Measurements from ENCODE around the gene CDH4. TPM values are rescaled to one million over a fixed set of nuclear protein-coding genes. Genes with fewer than 3 reads are reported as not detected.

Gene CDH4
- total and polyA plus RNA-seq, 2 donors from 2014 or later, result 1.1 TPM; not detected in 1

GRCh38 chr20:61738601-61739069 lies 486.6 kb downstream of the CDH4 start:
- no peaks in the 10 kb centered on the region for H3K9me3 ChIP-seq (ENCODE audit: control insufficient read depth in 2 of 3, insufficient read depth in 1 of 3, low read length in 3 of 3)
- TF ChIP-seq CTCF (IDR thresholded peaks at IDR 0.05; ENCODE audit: borderline replicate concordance, extremely low read depth, insufficient read depth), result no peak
- no peaks in the 10 kb centered on the region for H3K27me3 ChIP-seq (ENCODE audit: control insufficient read depth, insufficient read depth, low read length)
- H3K36me3 ChIP-seq (ENCODE audit: control insufficient read depth in 2 of 3, insufficient read depth in 3 of 3, low read length in 3 of 3), result no peaks in the 10 kb centered on the region
- intact Hi-C loops (cut with DNase I), result no loop called here
- H3K9ac ChIP-seq (ENCODE audit: low read length in 3 of 3), result no peak overlapping the region
- no peaks in the 10 kb centered on the region for H3K4me1 ChIP-seq (ENCODE audit: control insufficient read depth in 2 of 3, insufficient read depth in 2 of 3, low read depth in 1 of 3, low read length in 3 of 3)
- DNase-seq (peak in 1 of 5 donors; percentile 61), FAIRE-seq (no peak)
- no peak overlapping the region for H3K4me3 ChIP-seq (ENCODE audit: low read length in 3 of 3)
- H3K27ac ChIP-seq (ENCODE audit: low read depth in 2 of 2, low read length in 2 of 2), result no peak overlapping the region

- TF ChIP-seq CTCF (IDR thresholded peaks at IDR 0.05; ENCODE audit: borderline replicate concordance, extremely low read depth, insufficient read depth), result no peak
- intact Hi-C loops (cut with DNase I), result no loop called here
- H3K36me3 ChIP-seq (ENCODE audit: control insufficient read depth in 2 of 3, insufficient read depth in 3 of 3, low read length in 3 of 3), result no peaks in the 10 kb centered on the region
- no peaks in the 10 kb centered on the region for H3K27me3 ChIP-seq (ENCODE audit: control insufficient read depth, insufficient read depth, low read length)
- FAIRE-seq (no peak), DNase-seq (peak in 1 of 5 donors; percentile 38)
- no peak overlapping the region for H3K9ac ChIP-seq (ENCODE audit: low read length in 3 of 3)
- H3K27ac ChIP-seq (ENCODE audit: low read depth in 2 of 2, low read length in 2 of 2), result no peak overlapping the region
- no peaks in the 10 kb centered on the region for H3K9me3 ChIP-seq (ENCODE audit: control insufficient read depth in 2 of 3, insufficient read depth in 1 of 3, low read length in 3 of 3)
- H3K4me3 ChIP-seq (ENCODE audit: low read length in 3 of 3), result no peak overlapping the region
- H3K4me1 ChIP-seq (ENCODE audit: control insufficient read depth in 2 of 3, insufficient read depth in 2 of 3, low read depth in 1 of 3, low read length in 3 of 3), result no peaks in the 10 kb centered on the region
These were observed 487.2 kb downstream of the CDH4 start for GRCh38 chr20:61739086-61739831.

- intact Hi-C loops (cut with DNase I), result no loop called here
- no peak overlapping the region for H3K27ac ChIP-seq (ENCODE audit: low read depth in 2 of 2, low read length in 2 of 2)
- H3K4me3 ChIP-seq (ENCODE audit: low read length in 3 of 3), result no peak overlapping the region
- H3K36me3 ChIP-seq (ENCODE audit: control insufficient read depth in 2 of 3, insufficient read depth in 3 of 3, low read length in 3 of 3), result no peaks in the 10 kb centered on the region
- no peaks in the 10 kb centered on the region for H3K27me3 ChIP-seq (ENCODE audit: control insufficient read depth, insufficient read depth, low read length)
- no peak for FAIRE-seq
- H3K9me3 ChIP-seq (ENCODE audit: control insufficient read depth in 2 of 3, insufficient read depth in 1 of 3, low read length in 3 of 3), result no peaks in the 10 kb centered on the region
- no peak for TF ChIP-seq CTCF (IDR thresholded peaks at IDR 0.05; ENCODE audit: borderline replicate concordance, extremely low read depth, insufficient read depth)
- DNase-seq, result peak in 1 of 5 donors; percentile 35
- H3K4me1 ChIP-seq (ENCODE audit: control insufficient read depth in 2 of 3, insufficient read depth in 2 of 3, low read depth in 1 of 3, low read length in 3 of 3), result no peaks in the 10 kb centered on the region
- no peak overlapping the region for H3K9ac ChIP-seq (ENCODE audit: low read length in 3 of 3)
These were observed 487.7 kb downstream of the CDH4 start for GRCh38 chr20:61739832-61740118.

Data from kidney (tissue), 14 donors.